ENCODE data around the gene STAT1. TPM values are rescaled to one million over a fixed set of nuclear protein-coding genes. Genes with fewer than 3 reads are reported as not detected.

Gene STAT1
- total and polyA plus RNA-seq, 9 of the 15 experiments (the other 6 are each of a cell fraction or from before 2014, with no cell fraction given) = 8.7 to 34.4 (median 26.8) TPM

GRCh38 chr2:190999949-191000665 lies 13.9 kb downstream of the STAT1 start:
- POLR2A ChIA-PET = interaction anchor here (0.6 kb wide), 2 partner anchors 29 to 91 kb away, joined by 3 read pairs; no protein-coding TSS in a partner anchor
- FAIRE-seq = no peak
- no peak overlapping the region for H3K4me3 ChIP-seq
- H4K20me1 ChIP-seq (replicated peaks; ENCODE audit: control insufficient read depth, insufficient read depth, low read length) = no peaks in the 10 kb centered on the region
- H3K27ac ChIP-seq (ENCODE audit: extremely low read depth, low read depth, low read length) = no peak overlapping the region
- no peaks in the 10 kb centered on the region for H3K9me1 ChIP-seq (ENCODE audit: control insufficient read depth, insufficient read depth, low read length)
- no peaks in the 10 kb centered on the region for H3K27me3 ChIP-seq (ENCODE audit: control insufficient read depth in 2 of 2, insufficient read depth in 2 of 2, low read length in 2 of 2)
- ATAC-seq = no peak
- H3K79me2 ChIP-seq (ENCODE audit: control insufficient read depth, insufficient read depth, low read length) = no peaks in the 10 kb centered on the region
- H3K4me1 ChIP-seq (replicated peaks in 1 of 2; ENCODE audit: control insufficient read depth in 2 of 2, insufficient read depth in 2 of 2, low read length in 2 of 2) = no peaks in the 10 kb centered on the region
- TF ChIP-seq ZFP36 (IDR thresholded peaks at IDR 0.05; ENCODE audit: low read depth, low read length, partially characterized antibody) (no peak), EZH2 (IDR thresholded peaks at IDR 0.05; ENCODE audit: borderline replicate concordance, low read depth, low read length) (no peak), ZNF23 (CRISPR knock-in tag; IDR thresholded peaks at IDR 0.05) (no peak)
- H3K36me3 ChIP-seq (ENCODE audit: control insufficient read depth, insufficient read depth, low read length) = peaks cover 94% of the 10 kb centered on the region
- H3K9me3 ChIP-seq (replicated peaks; ENCODE audit: control insufficient read depth, insufficient read depth, low read depth, low read length) = no peaks in the 10 kb centered on the region
- H3K4me2 ChIP-seq (ENCODE audit: insufficient read depth, low read length) = no peak overlapping the region
- in situ Hi-C loops (cut with MboI) (no loop called here), intact Hi-C loops (cut with micrococcal nuclease) (no loop called here)
- H3K9ac ChIP-seq (ENCODE audit: insufficient read depth in 1 of 2, low read depth in 2 of 2, low read length in 2 of 2) = no peak overlapping the region
- WGBS (ENCODE audit: insufficient coverage, low coverage, missing lambda C conversion rate) = 83% methylated on average over 9 of the region's 9 CpGs
- CTCF ChIA-PET (ENCODE audit: low intra/inter-chr PET ratio) = no interaction called here
- no peak overlapping the region for H2AFZ ChIP-seq (ENCODE audit: low read depth, low read length)
- no TSS peak for BruUV-seq (replicated peaks)
- DNase-seq (ENCODE audit: extremely low read depth in 1 of 4, low spot score in 3 of 4) = no peak

DNA sequence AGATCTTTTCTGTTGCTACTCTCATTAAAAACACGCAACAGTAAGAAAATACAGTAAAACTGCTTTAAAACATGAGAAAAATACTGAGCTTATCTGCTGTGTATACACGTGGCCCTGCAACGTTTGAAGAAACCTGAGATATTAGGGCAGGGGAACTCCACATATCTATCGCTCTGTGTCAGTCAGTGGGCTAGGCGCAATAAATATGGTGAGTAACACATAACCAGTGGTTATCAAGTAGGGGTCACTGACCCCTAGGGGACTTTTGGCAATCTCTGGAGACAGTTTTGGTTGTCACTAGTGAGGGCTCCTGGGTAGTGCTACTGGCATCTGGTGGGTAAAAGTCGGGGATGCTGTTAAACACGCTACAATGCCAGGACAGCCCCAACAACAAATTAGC lies 14.9 kb downstream of the STAT1 start:
- ATAC-seq (no peak), FAIRE-seq (no peak), DNase-seq (ENCODE audit: extremely low read depth in 1 of 4, low spot score in 3 of 4) (no peak)
- Histone ChIP-seq H3K9me3 (replicated peaks; ENCODE audit: control insufficient read depth, insufficient read depth, low read depth, low read length) (no peaks in the 10 kb centered on the region), H3K27me3 (ENCODE audit: control insufficient read depth in 2 of 2, insufficient read depth in 2 of 2, low read length in 2 of 2) (no peaks in the 10 kb centered on the region), H3K4me1 (replicated peaks in 1 of 2; ENCODE audit: control insufficient read depth in 2 of 2, insufficient read depth in 2 of 2, low read length in 2 of 2) (no peaks in the 10 kb centered on the region), H2AFZ (ENCODE audit: low read depth, low read length) (no peak overlapping the region), H3K4me2 (ENCODE audit: insufficient read depth, low read length) (no peak overlapping the region), H3K4me3 (no peak overlapping the region), H3K36me3 (ENCODE audit: control insufficient read depth, insufficient read depth, low read length) (peaks cover 92% of the 10 kb centered on the region), H3K9me1 (ENCODE audit: control insufficient read depth, insufficient read depth, low read length) (no peaks in the 10 kb centered on the region), H4K20me1 (replicated peaks; ENCODE audit: control insufficient read depth, insufficient read depth, low read length) (no peaks in the 10 kb centered on the region), H3K27ac (ENCODE audit: extremely low read depth, low read depth, low read length) (no peak overlapping the region), H3K9ac (ENCODE audit: insufficient read depth in 1 of 2, low read depth in 2 of 2, low read length in 2 of 2) (no peak overlapping the region), H3K79me2 (ENCODE audit: control insufficient read depth, insufficient read depth, low read length) (no peaks in the 10 kb centered on the region)
- TF ChIP-seq KDM4B (IDR thresholded peaks at IDR 0.05; ENCODE audit: borderline replicate concordance in 2 of 2, low read depth in 1 of 2) (no peak), SMARCE1 (IDR thresholded peaks at IDR 0.05) (no peak)
- 93% methylated on average over 5 of the region's 7 CpGs for WGBS (ENCODE audit: insufficient coverage, low coverage, missing lambda C conversion rate)
- BruUV-seq (replicated peaks) = no TSS peak
- CTCF ChIA-PET (ENCODE audit: low intra/inter-chr PET ratio) = no interaction called here
- in situ Hi-C loops (cut with MboI) = no loop called here
- intact Hi-C loops (cut with micrococcal nuclease) = no loop called here
- POLR2A ChIA-PET = no interaction called here

All from K562 (cell line).